Colonic mucosa (tissue), 4 donors: Measurements from ENCODE around the gene HIPK2. TPM values are rescaled to one million over a fixed set of nuclear protein-coding genes. Genes with fewer than 3 reads are reported as not detected.

Experiments used
- DNase-seq: peaks from one replicate; pipeline ENCODE4 v3.0.0-alpha.2; 2020
- H3K27ac ChIP-seq: fragments of 200-600 bp; one replicate; pipeline ENCODE4 v1.8.0; 2021
- H3K27me3 ChIP-seq: fragments of 200-600 bp; one replicate; pipeline ENCODE4 v1.8.0; 2021
- H3K36me3 ChIP-seq: fragments of 200-600 bp; one replicate; pipeline ENCODE4 v1.8.0; 2021
- H3K4me1 ChIP-seq: fragments of 200-600 bp; one replicate; pipeline ENCODE4 v1.8.0; 2021; ENCODE audit warnings: mild to moderate bottlenecking
- H3K4me3 ChIP-seq: fragments of 200-600 bp; one replicate; pipeline ENCODE4 v1.8.0; 2021
- H3K9ac ChIP-seq, 2 donors: one replicate each; pipeline ENCODE4 v1.7.0; 2013; ENCODE audit warnings: control low read depth in 2 of 2, low read depth in 2 of 2, low read length in 2 of 2
- H3K9me3 ChIP-seq: fragments of 200-600 bp; one replicate; pipeline ENCODE4 v1.8.0; 2021
- CTCF ChIP-seq: fragments of 200-600 bp; IDR thresholded peaks from one replicate; pipeline ENCODE4 v1.8.0; 2022; ENCODE audit warnings: antibody characterized with exemption, mild to moderate bottlenecking
- intact Hi-C: fragments of 100-400 bp; cut with DNase I; formaldehyde crosslinking; loops from one replicate; pipeline ENCODE4 v1.14.1; 2022
- total RNA-seq, 2 donors: library from RNA; stranded (reverse); fragmentation: NEBNext Ultra II Directional in 1 of 2; extraction: Animal tissue kit (Norgen Biotek cat#: 25700) in 1 of 2; gene quantifications; one replicate each; pipeline ENCODE4 v1.2.1, GENCODE V29; 2021
- donor health status: healthy.
- donor health status: DM: no; HTN: no; CAD: no.
- donor health status: DM: no; HTN: no; CAD: no.

The HIPK2 gene
- total RNA-seq, 2 donors from 2014 or later, result 25.3 to 28.4 TPM

DNA sequence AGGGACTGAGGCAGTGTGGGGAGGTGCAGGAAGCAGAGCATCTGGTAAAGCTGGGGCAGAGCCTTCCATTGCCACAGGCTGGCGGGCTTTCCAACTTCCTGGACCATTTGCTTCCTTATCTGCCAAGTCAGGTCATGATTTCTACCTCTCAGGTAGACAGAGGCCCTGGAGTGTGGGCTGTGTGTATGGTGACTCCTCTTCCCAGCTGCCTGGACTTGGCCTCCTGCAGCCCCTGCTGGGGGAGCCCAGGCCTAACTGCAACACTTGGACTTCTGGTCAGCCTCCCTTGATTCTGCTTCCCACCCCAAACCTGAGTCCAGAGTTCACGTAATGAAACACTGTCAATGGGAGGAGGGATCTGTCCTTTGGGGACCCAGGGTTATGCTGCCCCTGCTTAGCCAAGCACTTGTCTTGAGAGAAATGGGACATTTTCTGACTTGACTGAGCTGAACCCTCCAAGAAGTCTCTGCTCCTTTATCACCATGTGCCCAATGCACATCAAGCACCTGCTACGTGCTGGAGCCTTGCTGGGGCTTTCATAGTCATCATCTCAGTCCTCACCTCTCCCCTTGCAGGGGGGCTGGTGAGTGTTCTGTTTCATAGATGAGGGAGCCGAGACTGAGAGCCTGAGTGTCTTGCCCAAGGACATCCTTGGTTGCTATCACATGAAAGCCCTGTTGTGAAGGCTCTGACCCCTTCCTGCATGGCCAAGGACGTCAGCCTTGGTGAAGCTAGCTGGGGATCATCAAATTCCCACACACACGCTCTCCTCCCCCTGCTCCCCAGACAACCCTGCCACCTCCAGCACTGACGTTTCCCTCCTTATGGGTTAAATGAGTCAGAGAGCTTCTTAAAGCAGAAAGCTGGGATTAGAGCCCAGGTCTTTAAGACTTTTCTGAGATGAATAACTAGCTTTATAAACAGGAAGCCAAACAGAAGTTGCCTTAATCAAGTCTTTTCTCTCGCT lies 250.9 kb downstream of the HIPK2 start:
- no peaks in the 10 kb centered on the region for H3K4me1 ChIP-seq
- no peak for TF ChIP-seq CTCF
- H3K9ac ChIP-seq, result no peak overlapping the region
- no peak overlapping the region for H3K27ac ChIP-seq
- intact Hi-C loops, result no loop called here
- DNase-seq, result no peak
- H3K9me3 ChIP-seq, result no peaks in the 10 kb centered on the region
- H3K4me3 ChIP-seq, result no peak overlapping the region
- H3K36me3 ChIP-seq, result no peaks in the 10 kb centered on the region
- H3K27me3 ChIP-seq, result peaks cover 19% of the 10 kb centered on the region

DNA sequence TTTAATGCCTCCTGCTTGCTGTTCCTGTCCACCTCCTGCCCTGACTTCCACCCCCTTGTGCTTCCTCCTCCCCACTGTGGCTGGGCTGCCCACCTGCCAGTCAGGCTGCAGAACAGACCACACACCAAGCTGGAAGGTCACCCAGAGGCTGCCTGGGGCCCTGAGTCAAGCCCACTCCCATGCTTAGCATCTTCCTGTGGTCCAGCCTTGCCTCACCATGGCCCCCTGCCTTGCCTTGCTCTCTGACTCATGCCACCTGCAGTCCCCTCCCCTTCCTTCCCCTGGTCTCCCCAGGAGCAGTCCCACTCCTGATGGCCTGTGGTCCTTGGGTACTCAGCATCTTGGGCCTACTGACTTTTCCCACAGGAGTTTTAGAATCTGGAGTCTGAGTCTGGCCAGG lies 252.0 kb downstream of the HIPK2 start:
- Histone ChIP-seq H3K27ac (no peak overlapping the region), H3K4me1 (no peaks in the 10 kb centered on the region), H3K9me3 (no peaks in the 10 kb centered on the region), H3K4me3 (no peak overlapping the region), H3K27me3 (peaks cover 22% of the 10 kb centered on the region), H3K9ac (no peak overlapping the region), H3K36me3 (no peaks in the 10 kb centered on the region)
- no peak for DNase-seq
- no peak for TF ChIP-seq CTCF
- intact Hi-C loops, result no loop called here

GRCh38 chr7:139525239-139525638 lies 252.6 kb downstream of the HIPK2 start:
- peaks cover 22% of the 10 kb centered on the region for H3K27me3 ChIP-seq
- H3K9ac ChIP-seq, result no peak overlapping the region
- H3K9me3 ChIP-seq, result no peaks in the 10 kb centered on the region
- no peak overlapping the region for H3K4me3 ChIP-seq
- DNase-seq, result no peak
- H3K27ac ChIP-seq, result no peak overlapping the region
- no peaks in the 10 kb centered on the region for H3K36me3 ChIP-seq
- TF ChIP-seq CTCF, result no peak
- no peaks in the 10 kb centered on the region for H3K4me1 ChIP-seq
- intact Hi-C loops, result no loop called here

- Histone ChIP-seq H3K4me3 (no peak overlapping the region), H3K27ac (no peak overlapping the region)
- no peak for TF ChIP-seq CTCF
Observed at GRCh38 chr7:139523968-139524815, 253.6 kb downstream of the HIPK2 start.

DNA sequence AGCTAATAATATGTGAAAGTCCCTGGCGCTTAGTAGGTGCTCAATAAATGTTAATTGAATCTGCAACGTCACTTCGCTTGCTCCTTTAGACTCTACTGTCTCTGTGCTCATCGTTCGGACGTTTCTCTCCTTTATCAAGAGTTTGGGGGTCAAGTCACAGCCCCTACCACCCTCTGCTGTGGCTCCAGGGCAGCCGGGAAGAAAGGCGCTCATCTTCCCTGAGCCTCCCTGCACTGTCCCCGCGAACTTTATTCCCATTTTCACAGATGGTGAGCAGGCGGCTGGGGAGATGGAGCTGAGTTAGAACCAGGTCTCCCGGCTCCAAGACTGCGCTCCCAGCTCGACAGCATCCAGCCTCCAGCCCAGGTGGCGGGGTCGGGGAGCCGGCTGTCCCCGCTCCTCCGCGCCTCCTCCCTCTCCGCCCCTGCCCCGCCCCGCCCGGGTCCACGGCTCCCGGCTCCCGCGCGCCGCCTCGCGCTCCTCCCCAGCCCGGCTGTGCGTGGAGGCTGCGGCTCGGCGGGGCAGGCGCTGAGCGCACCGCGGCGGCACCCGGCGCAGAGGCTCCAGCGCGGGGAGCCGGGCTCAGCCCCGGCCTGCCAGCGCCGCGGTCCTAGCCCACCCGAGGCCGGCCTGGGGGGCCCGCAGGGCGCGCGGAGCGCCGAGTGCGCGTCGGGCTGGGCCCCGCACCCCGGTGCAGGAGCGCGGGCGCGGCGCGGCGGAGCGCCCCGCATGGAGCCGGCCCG lies 254.4 kb downstream of the HIPK2 start, which contains the start of gene CLEC2L:
CLEC2L (plus strand) TSS at position 487 of the 743 bp plus-strand sequence; CDS start at position 730, 243 bp downstream.
- Histone ChIP-seq H3K4me3 (no peak within 1 kb of the TSS), H3K9ac (no peak within 1 kb of the TSS), H3K27me3 (peaks cover 22% of the 10 kb centered on the region), H3K36me3 (no peaks in the 10 kb centered on the region), H3K4me1 (no peaks in the 10 kb centered on the region), H3K27ac (no peak within 1 kb of the TSS), H3K9me3 (no peaks in the 10 kb centered on the region)
- DNase-seq, result no peak
- no peak for TF ChIP-seq CTCF
- intact Hi-C loops, result no loop called here

More at GRCh38 chr7:139523968-139524815, 253.6 kb downstream of the HIPK2 start:
- Histone ChIP-seq H3K9ac (no peak overlapping the region), H3K36me3 (no peaks in the 10 kb centered on the region), H3K4me1 (no peaks in the 10 kb centered on the region), H3K9me3 (no peaks in the 10 kb centered on the region), H3K27me3 (peaks cover 22% of the 10 kb centered on the region)
- intact Hi-C loops, result no loop called here
- no peak for DNase-seq
